Hepatocyte (in vitro differentiated cells): Measurements from ENCODE around the gene CEACAM6.

Experiments used
- CTCF ChIP-seq: fragments of 200-600 bp; sonication (generic); IDR thresholded peaks from 2 replicates; pipeline ENCODE4 v1.5.1; 2016; ENCODE audit warnings: antibody characterized with exemption, mild to moderate bottlenecking; ENCODE audit not compliant: poor library complexity
- EZH2 ChIP-seq: fragments of 200-600 bp; sonication (generic); IDR thresholded peaks from 2 replicates; pipeline ENCODE4 v1.6.1; 2016; ENCODE audit warnings: antibody characterized with exemption, mild to moderate bottlenecking, borderline replicate concordance
- EZH2phosphoT487 ChIP-seq: fragments of 200-600 bp; sonication (generic); IDR thresholded peaks from one replicate; pipeline ENCODE4 v1.6.1; 2018; ENCODE audit warnings: antibody characterized with exemption, mild to moderate bottlenecking, low read depth, moderate library complexity; ENCODE audit not compliant: unreplicated experiment, severe bottlenecking

GRCh38 chr19:41807176-41807575, 51.8 kb downstream of the CEACAM6 start:
- TF ChIP-seq CTCF, result no peak
- no peak for TF ChIP-seq EZH2
- no peak for TF ChIP-seq EZH2phosphoT487
